HG02759 (cell line): Measurements from ENCODE around the gene RNF220.
"Not testable (repeated sequence)": the region's sequence is repeated elsewhere in the genome, so short reads cannot be mapped to it uniquely, and the experiment has no call there.

ENCODE experiments used
- ATAC-seq: cut with Tn5 transposase; IDR thresholded peaks from one replicate; pipeline ENCODE4 v1.9.1; 2021; ENCODE audit warnings: mild to moderate bottlenecking, moderate library complexity; ENCODE audit not compliant: unreplicated experiment

Gene RNF220

DNA sequence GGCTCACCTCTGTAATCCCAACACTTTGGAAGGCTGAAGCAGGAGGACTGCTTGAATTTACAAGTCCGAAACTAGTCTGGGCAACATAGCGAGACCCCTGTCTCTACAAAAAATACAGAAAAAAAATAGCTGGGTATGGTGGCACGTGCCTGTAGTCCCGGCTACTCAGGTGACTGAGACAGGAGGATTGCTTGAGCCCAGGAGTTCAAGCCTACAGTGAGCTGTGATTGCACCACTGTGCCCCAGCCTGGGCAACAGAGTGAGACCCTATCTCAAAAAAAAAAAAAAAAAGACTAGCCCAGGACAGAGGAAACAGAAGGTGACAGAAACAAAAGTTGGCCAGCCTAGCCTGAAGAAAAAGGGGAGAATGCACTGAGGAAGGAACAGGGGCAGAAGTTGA, 290.6 kb downstream of the RNF220 start:
- ATAC-seq: no peak

DNA sequence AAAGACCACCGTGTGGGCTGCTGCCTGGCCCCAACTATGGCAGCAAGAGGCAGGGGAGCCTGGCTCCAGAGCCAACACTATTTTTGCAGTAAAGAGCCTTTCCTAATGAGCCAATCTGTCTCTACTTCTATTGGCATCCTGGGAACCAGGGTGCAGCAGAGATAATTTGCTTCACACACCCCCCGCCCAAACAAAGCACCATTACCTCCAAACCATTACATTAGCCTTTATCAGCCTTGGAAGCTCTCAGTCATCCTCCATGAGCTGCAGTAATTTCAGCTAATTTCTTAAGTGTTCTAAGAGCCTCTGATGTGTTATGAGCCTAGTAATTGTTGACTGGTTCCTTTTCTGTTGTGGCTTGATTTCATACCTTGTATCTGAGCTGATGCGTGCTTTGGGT, 291.0 kb downstream of the RNF220 start:
- ATAC-seq: no peak

DNA sequence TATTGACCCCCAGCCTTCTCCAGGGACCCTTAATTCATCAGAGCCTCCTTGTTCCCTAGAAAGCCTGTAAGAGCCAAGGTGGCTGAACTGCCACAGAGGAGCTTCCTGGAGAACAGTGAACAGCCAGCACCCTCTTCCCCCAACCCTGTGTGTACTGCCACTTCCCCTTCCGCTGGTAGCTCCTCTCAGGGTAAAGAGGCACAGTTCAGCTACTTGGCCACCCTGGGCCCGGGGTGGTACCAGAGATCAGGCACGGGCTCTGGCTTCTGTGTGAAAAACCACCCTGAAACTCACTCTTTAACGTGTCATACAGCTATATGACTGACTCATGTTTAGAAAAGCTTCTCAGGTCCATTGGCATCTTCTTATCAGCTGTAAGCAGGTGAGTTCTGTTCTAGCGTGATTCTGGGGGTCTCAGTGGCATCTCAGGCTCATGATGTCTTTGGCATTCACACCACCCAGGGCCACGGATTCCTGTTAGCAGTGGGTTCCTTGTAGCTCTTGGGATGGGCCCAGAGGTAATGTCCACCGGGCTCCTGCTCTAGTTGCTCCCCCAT, 291.8 kb downstream of the RNF220 start:
- ATAC-seq: peak; percentile 44

DNA sequence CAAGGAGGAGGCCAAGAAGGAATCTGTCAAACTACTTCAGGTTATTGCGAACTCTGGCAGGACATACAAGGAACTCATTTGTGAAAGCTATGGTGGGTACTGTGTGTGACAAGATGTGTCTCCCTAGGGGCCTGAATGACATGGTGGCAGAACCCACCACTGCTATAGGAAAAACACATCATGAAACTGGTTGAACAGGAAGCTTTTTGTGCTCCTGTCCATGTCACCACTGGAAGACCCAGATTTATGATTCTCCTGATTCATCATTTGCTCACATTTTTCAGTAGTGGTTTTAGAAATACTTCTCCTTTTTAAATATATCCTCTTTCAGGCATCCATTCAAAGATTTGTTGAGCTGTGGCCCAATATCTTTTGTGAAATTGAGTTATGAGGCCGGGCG, 293.1 kb downstream of the RNF220 start:
- ATAC-seq: no peak

DNA sequence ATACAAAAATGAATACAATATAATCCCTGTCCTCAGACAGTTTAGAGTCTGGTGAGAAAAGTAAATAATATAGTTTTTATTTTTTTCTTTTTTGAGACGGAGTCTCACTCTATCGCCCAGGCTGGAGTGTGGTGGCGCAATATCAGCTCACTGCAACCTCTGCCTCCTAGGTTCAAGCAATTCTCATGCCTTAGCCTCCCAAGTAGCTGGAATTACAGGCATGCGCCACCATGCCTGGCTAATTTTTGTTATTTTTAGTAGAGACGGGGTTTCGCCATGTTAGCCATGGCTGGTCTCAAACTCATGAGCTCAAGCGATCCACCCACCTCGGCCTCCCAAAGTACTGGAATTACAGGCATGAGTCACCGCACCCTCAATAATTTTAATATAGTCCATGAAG, 294.3 kb downstream of the RNF220 start:
- not testable (repeated sequence) for ATAC-seq

DNA sequence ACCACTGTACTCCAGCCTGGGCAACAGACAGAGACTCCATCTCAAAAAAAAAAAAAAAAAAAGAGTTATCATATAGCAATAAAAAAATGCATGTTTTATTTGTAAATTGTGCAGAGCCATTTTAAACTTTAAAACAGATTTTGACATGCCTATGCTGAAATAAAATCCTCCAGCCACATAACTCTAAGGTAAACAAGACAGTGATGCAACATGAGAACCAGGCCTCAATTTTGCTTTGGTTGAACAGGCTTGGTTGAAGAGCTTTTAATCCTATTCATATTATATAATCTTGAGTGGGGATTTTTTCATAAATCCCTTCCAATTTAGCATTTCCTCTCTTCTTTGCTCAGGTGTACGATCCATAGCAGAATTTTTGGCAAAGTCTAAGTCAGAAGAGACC, 295.5 kb downstream of the RNF220 start:
- no peak for ATAC-seq

DNA sequence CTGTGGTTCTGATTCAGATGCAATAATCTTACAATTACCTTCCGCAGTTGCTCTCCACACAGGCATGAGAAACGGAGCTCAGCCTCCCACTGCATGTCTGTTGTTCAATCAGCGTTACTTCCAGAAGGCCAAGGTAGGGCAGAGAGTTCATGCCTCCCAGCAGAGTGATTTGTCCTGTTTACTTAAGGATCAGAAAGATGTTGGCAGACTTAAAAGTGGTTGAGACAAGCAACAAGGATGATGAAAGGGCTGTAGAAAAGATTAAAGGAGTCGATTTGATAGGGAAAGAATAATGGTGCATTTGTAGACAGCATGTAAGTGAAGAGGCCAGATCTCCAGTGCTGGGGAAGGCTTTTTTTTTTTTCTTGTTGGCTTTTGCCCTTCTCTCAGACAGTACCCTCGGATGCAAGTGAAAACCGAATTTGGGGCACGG, 296.1 kb downstream of the RNF220 start:
- no peak for ATAC-seq
